ENCODE results near the gene ZNF423. TPM values are rescaled to one million over a fixed set of nuclear protein-coding genes. Genes with fewer than 3 reads are reported as not detected.

ZNF423 gene
- total RNA-seq, 2 experiments from 2014 or later = not detected

GRCh38 chr16:49809561-49809960, 46.4 kb downstream of the ZNF423 start:
- POLR2A ChIA-PET = no interaction called here

GRCh38 chr16:49809062-49809461, 46.9 kb downstream of the ZNF423 start:
- CTCF ChIA-PET = no interaction called here

More at GRCh38 chr16:49809561-49809960, 46.4 kb downstream of the ZNF423 start:
- intact Hi-C loops (cut with micrococcal nuclease) = no loop called here
- H3K27me3 Mint-ChIP-seq = no peaks in the 10 kb centered on the region
- no peak overlapping the region for H3K27ac Mint-ChIP-seq
- no peaks in the 10 kb centered on the region for H3K9me3 Mint-ChIP-seq
- DNase-seq = no peak
- H3K4me3 Mint-ChIP-seq = no peak overlapping the region
- H3K36me3 Mint-ChIP-seq = no peaks in the 10 kb centered on the region
- CTCF ChIA-PET = no interaction called here
- H3K4me1 Mint-ChIP-seq (ENCODE audit: low read depth) = no peaks in the 10 kb centered on the region

GRCh38 chr16:49806446-49806845, 49.5 kb downstream of the ZNF423 start:
- Mint-ChIP-seq H3K9me3 (no peaks in the 10 kb centered on the region), H3K27me3 (no peaks in the 10 kb centered on the region), H3K36me3 (no peaks in the 10 kb centered on the region), H3K4me1 (ENCODE audit: low read depth) (no peaks in the 10 kb centered on the region), H3K27ac (no peak overlapping the region), H3K4me3 (no peak overlapping the region)
- CTCF ChIA-PET = no interaction called here
- POLR2A ChIA-PET = no interaction called here
- DNase-seq = no peak
- intact Hi-C loops (cut with micrococcal nuclease) = no loop called here

More at GRCh38 chr16:49809062-49809461, 46.9 kb downstream of the ZNF423 start:
- no peak for DNase-seq
- H3K27me3 Mint-ChIP-seq = no peaks in the 10 kb centered on the region
- POLR2A ChIA-PET = no interaction called here
- no peak overlapping the region for H3K27ac Mint-ChIP-seq
- no peaks in the 10 kb centered on the region for H3K4me1 Mint-ChIP-seq (ENCODE audit: low read depth)
- no peaks in the 10 kb centered on the region for H3K36me3 Mint-ChIP-seq
- intact Hi-C loops (cut with micrococcal nuclease) = no loop called here
- no peaks in the 10 kb centered on the region for H3K9me3 Mint-ChIP-seq
- H3K4me3 Mint-ChIP-seq = no peak overlapping the region

- ChIA-PET CTCF (no interaction called here), POLR2A (no interaction called here)
- H3K9me3 Mint-ChIP-seq = no peaks in the 10 kb centered on the region
Measured at GRCh38 chr16:49801290-49801689, 54.6 kb downstream of the ZNF423 start.

GRCh38 chr16:49800876-49801275, 55.0 kb downstream of the ZNF423 start:
- Mint-ChIP-seq H3K4me3 (no peak overlapping the region), H3K9me3 (no peaks in the 10 kb centered on the region), H3K4me1 (ENCODE audit: low read depth) (no peaks in the 10 kb centered on the region), H3K36me3 (no peaks in the 10 kb centered on the region), H3K27me3 (peaks cover 7% of the 10 kb centered on the region), H3K27ac (no peak overlapping the region)
- intact Hi-C loops (cut with micrococcal nuclease) = no loop called here
- ChIA-PET POLR2A (no interaction called here), CTCF (no interaction called here)
- no peak for DNase-seq

More at GRCh38 chr16:49801290-49801689, 54.6 kb downstream of the ZNF423 start:
- Mint-ChIP-seq H3K27me3 (peaks cover 7% of the 10 kb centered on the region), H3K27ac (no peak overlapping the region), H3K36me3 (no peaks in the 10 kb centered on the region), H3K4me3 (no peak overlapping the region), H3K4me1 (ENCODE audit: low read depth) (no peaks in the 10 kb centered on the region)
- intact Hi-C loops (cut with micrococcal nuclease) = no loop called here
- no peak for DNase-seq

GRCh38 chr16:49800441-49800840, 55.5 kb downstream of the ZNF423 start:
- H3K27ac Mint-ChIP-seq = no peak overlapping the region
- DNase-seq = no peak
- H3K9me3 Mint-ChIP-seq = no peaks in the 10 kb centered on the region
- ChIA-PET CTCF (no interaction called here), POLR2A (no interaction called here)
- H3K4me1 Mint-ChIP-seq (ENCODE audit: low read depth) = no peaks in the 10 kb centered on the region
- H3K4me3 Mint-ChIP-seq = no peak overlapping the region
- H3K36me3 Mint-ChIP-seq = no peaks in the 10 kb centered on the region
- H3K27me3 Mint-ChIP-seq = peaks cover 7% of the 10 kb centered on the region
- intact Hi-C loops (cut with micrococcal nuclease) = no loop called here

- H3K27ac Mint-ChIP-seq = no peak overlapping the region
- ChIA-PET CTCF (no interaction called here), POLR2A (no interaction called here)
- no peak for DNase-seq
- H3K36me3 Mint-ChIP-seq = no peaks in the 10 kb centered on the region
- H3K4me3 Mint-ChIP-seq = no peak overlapping the region
- intact Hi-C loops (cut with micrococcal nuclease) = no loop called here
- H3K9me3 Mint-ChIP-seq = no peaks in the 10 kb centered on the region
- peaks cover 11% of the 10 kb centered on the region for H3K27me3 Mint-ChIP-seq
- no peaks in the 10 kb centered on the region for H3K4me1 Mint-ChIP-seq (ENCODE audit: low read depth)
Measured at GRCh38 chr16:49799172-49799571, 56.7 kb downstream of the ZNF423 start.

GRCh38 chr16:49795513-49795912, 60.4 kb downstream of the ZNF423 start:
- H3K27me3 Mint-ChIP-seq = peaks cover 11% of the 10 kb centered on the region
- no peaks in the 10 kb centered on the region for H3K4me1 Mint-ChIP-seq (ENCODE audit: low read depth)
- no peak overlapping the region for H3K4me3 Mint-ChIP-seq
- CTCF ChIA-PET = no interaction called here
- POLR2A ChIA-PET = no interaction called here
- intact Hi-C loops (cut with micrococcal nuclease) = no loop called here
- H3K27ac Mint-ChIP-seq = no peak overlapping the region
- H3K36me3 Mint-ChIP-seq = no peaks in the 10 kb centered on the region
- no peaks in the 10 kb centered on the region for H3K9me3 Mint-ChIP-seq
- DNase-seq = no peak

- intact Hi-C loops (cut with micrococcal nuclease) = no loop called here
- H3K4me1 Mint-ChIP-seq (ENCODE audit: low read depth) = no peaks in the 10 kb centered on the region
- peaks cover 4% of the 10 kb centered on the region for H3K27me3 Mint-ChIP-seq
- ChIA-PET POLR2A (no interaction called here), CTCF (no interaction called here)
- H3K36me3 Mint-ChIP-seq = no peaks in the 10 kb centered on the region
- no peak overlapping the region for H3K27ac Mint-ChIP-seq
- no peaks in the 10 kb centered on the region for H3K9me3 Mint-ChIP-seq
- no peak for DNase-seq
- no peak overlapping the region for H3K4me3 Mint-ChIP-seq
Measured at GRCh38 chr16:49793244-49793643, 62.7 kb downstream of the ZNF423 start.

- Mint-ChIP-seq H3K27me3 (peaks cover 4% of the 10 kb centered on the region), H3K36me3 (no peaks in the 10 kb centered on the region), H3K4me1 (ENCODE audit: low read depth) (no peaks in the 10 kb centered on the region), H3K4me3 (no peak overlapping the region), H3K9me3 (no peaks in the 10 kb centered on the region), H3K27ac (no peak overlapping the region)
- ChIA-PET POLR2A (no interaction called here), CTCF (no interaction called here)
- intact Hi-C loops (cut with micrococcal nuclease) = no loop called here
- no peak for DNase-seq
Measured at GRCh38 chr16:49789616-49790015, 66.3 kb downstream of the ZNF423 start.

GRCh38 chr16:49788986-49789385, 66.9 kb downstream of the ZNF423 start:
- Mint-ChIP-seq H3K4me1 (ENCODE audit: low read depth) (no peaks in the 10 kb centered on the region), H3K4me3 (no peak overlapping the region), H3K36me3 (no peaks in the 10 kb centered on the region), H3K27me3 (no peaks in the 10 kb centered on the region), H3K9me3 (no peaks in the 10 kb centered on the region), H3K27ac (no peak overlapping the region)
- POLR2A ChIA-PET = interaction anchor here (0.5 kb wide), 1 partner anchor 1178 kb away, joined by 4 read pairs; no protein-coding TSS in a partner anchor
- CTCF ChIA-PET = no interaction called here
- intact Hi-C loops (cut with micrococcal nuclease) = no loop called here
- DNase-seq = no peak

- no peak overlapping the region for H3K27ac Mint-ChIP-seq
- DNase-seq = no peak
- no peaks in the 10 kb centered on the region for H3K9me3 Mint-ChIP-seq
- no peaks in the 10 kb centered on the region for H3K4me1 Mint-ChIP-seq (ENCODE audit: low read depth)
- POLR2A ChIA-PET = interaction anchor here (0.5 kb wide), 1 partner anchor 1178 kb away, joined by 4 read pairs; no protein-coding TSS in a partner anchor
- intact Hi-C loops (cut with micrococcal nuclease) = no loop called here
- H3K36me3 Mint-ChIP-seq = no peaks in the 10 kb centered on the region
- CTCF ChIA-PET = no interaction called here
- no peak overlapping the region for H3K4me3 Mint-ChIP-seq
- no peaks in the 10 kb centered on the region for H3K27me3 Mint-ChIP-seq
Measured at GRCh38 chr16:49788572-49788971, 67.3 kb downstream of the ZNF423 start.

- Mint-ChIP-seq H3K4me1 (ENCODE audit: low read depth) (no peaks in the 10 kb centered on the region), H3K36me3 (no peaks in the 10 kb centered on the region), H3K9me3 (no peaks in the 10 kb centered on the region), H3K27me3 (no peaks in the 10 kb centered on the region), H3K27ac (no peak overlapping the region), H3K4me3 (no peak overlapping the region)
- no peak for DNase-seq
- intact Hi-C loops (cut with micrococcal nuclease) = no loop called here
- ChIA-PET CTCF (no interaction called here), POLR2A (no interaction called here)
Measured at GRCh38 chr16:49786926-49787557, 68.9 kb downstream of the ZNF423 start.

Measured in activated CD4-positive, alpha-beta memory T cell treated with anti-CD3 and anti-CD28 coated beads for 36 hours (primary cell).